Measurements from ENCODE around the gene RUNDC3A. TPM values are rescaled to one million over a fixed set of nuclear protein-coding genes. Genes with fewer than 3 reads are reported as not detected.

The RUNDC3A gene
- total RNA-seq, 1 donor from 2014 or later = 10.3 TPM

DNA sequence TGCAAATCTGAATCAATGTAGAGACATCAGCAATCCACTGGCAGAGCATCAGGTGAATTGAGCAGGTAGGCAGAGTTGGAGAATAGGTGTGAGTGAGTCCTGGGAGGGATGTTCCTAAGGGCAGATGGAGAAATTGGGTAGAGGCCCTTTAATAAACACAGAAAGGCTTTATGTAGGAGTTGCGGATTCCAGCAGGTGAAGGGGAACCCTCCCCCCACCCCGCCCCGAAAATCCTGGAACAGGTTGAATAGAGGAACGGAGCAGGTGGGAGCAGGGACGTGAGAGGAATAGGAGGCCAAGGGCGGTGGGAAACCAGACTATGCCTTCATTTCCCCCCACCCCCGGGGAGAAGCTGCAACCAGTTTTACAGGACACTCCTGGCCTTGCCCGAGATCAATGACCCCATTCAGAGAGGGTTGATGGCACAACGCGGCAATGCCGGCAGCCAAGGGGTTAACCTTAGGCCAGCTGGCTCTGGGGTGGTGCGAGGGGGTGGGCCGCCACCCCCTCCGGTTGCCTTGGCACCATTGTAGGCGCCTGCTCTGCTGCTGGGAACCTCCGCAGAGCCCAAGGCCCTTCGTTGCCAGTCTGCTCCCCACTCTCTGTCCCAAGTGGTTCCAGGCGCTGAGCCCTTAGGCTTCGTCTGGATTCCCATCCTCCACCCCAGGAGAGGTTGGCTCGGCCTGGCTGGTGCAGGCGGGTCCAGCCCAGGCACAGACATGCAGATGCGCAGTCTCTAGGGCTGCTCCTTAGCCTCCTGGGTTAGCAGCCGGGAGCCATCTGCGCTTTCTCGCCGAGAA, 814 bp upstream of the RUNDC3A start:
- no peaks in the 10 kb centered on the region for H3K36me3 Mint-ChIP-seq
- H3K4me3 Mint-ChIP-seq = peak overlapping the region; percentile 82
- peak overlapping the region; percentile 18 for H3K27ac Mint-ChIP-seq
- H3K9me3 Mint-ChIP-seq = no peaks in the 10 kb centered on the region
- H3K4me1 Mint-ChIP-seq (ENCODE audit: unreplicated experiment) = no peaks in the 10 kb centered on the region
- no peak for DNase-seq (ENCODE audit: extremely low spot score, unreplicated experiment)
- H3K27me3 Mint-ChIP-seq = peaks cover 51% of the 10 kb centered on the region
- TF ChIP-seq, protein P1, sequence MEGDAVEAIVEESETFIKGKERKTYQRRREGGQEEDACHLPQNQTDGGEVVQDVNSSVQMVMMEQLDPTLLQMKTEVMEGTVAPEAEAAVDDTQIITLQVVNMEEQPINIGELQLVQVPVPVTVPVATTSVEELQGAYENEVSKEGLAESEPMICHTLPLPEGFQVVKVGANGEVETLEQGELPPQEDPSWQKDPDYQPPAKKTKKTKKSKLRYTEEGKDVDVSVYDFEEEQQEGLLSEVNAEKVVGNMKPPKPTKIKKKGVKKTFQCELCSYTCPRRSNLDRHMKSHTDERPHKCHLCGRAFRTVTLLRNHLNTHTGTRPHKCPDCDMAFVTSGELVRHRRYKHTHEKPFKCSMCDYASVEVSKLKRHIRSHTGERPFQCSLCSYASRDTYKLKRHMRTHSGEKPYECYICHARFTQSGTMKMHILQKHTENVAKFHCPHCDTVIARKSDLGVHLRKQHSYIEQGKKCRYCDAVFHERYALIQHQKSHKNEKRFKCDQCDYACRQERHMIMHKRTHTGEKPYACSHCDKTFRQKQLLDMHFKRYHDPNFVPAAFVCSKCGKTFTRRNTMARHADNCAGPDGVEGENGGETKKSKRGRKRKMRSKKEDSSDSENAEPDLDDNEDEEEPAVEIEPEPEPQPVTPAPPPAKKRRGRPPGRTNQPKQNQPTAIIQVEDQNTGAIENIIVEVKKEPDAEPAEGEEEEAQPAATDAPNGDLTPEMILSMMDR (conservative IDR thresholded peaks at IDR 0.05) = no peak

DNA sequence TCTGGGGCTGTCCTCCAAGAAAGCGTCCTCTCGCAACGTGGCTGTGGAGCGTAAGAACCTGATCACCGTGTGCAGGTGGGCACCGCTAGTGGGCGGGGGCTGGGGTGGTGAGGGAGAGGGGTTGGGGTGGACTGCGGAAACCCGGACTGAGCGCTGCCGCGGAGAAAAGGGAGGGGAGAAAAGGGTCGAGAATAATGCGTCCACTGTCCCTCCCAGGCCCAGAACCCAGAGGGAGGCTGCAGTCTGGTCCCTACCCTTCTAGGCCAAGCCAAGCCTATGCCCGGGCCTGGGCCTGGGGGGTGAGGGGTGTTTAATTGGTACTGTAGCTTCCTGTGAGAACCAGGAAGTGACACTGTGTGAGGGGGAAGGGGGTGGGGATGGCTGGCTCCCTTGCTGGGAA, 464 bp downstream of the RUNDC3A start:
- TF ChIP-seq, protein P1 (conservative IDR thresholded peaks at IDR 0.05) = no peak
- H3K4me1 Mint-ChIP-seq (ENCODE audit: unreplicated experiment) = no peaks in the 10 kb centered on the region
- H3K4me3 Mint-ChIP-seq = peak overlapping the region; percentile 51
- H3K27ac Mint-ChIP-seq = no peak overlapping the region
- no peaks in the 10 kb centered on the region for H3K9me3 Mint-ChIP-seq
- H3K36me3 Mint-ChIP-seq = no peaks in the 10 kb centered on the region
- peaks cover 59% of the 10 kb centered on the region for H3K27me3 Mint-ChIP-seq
- no peak for DNase-seq (ENCODE audit: extremely low spot score, unreplicated experiment)

DNA sequence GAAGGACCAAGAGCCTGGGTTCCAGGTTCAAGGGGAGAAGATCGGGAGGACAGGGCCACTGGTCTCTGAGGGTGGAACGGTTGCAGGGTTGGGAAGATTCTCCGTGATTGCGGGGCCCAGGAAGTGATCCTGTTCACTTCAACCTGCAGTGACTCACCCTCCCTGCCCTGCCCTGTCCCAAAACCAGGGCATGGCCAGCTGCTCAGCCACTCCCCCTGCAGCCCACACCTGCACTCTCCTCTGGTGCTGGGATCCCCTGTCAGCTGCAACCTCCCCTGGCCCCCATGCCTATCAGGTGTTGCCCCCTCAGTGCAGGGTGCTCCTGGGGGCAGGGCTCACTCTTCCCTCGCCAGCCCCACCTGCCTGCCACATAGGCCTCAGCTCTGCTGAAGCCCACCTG, 1.1 kb downstream of the RUNDC3A start:
- H3K4me3 Mint-ChIP-seq = peak overlapping the region; percentile 68
- TF ChIP-seq, protein P1 (conservative IDR thresholded peaks at IDR 0.05) = no peak
- H3K27me3 Mint-ChIP-seq = peaks cover 62% of the 10 kb centered on the region
- no peak overlapping the region for H3K27ac Mint-ChIP-seq
- no peaks in the 10 kb centered on the region for H3K36me3 Mint-ChIP-seq
- H3K4me1 Mint-ChIP-seq (ENCODE audit: unreplicated experiment) = no peaks in the 10 kb centered on the region
- no peak for DNase-seq (ENCODE audit: extremely low spot score, unreplicated experiment)
- no peaks in the 10 kb centered on the region for H3K9me3 Mint-ChIP-seq

DNA sequence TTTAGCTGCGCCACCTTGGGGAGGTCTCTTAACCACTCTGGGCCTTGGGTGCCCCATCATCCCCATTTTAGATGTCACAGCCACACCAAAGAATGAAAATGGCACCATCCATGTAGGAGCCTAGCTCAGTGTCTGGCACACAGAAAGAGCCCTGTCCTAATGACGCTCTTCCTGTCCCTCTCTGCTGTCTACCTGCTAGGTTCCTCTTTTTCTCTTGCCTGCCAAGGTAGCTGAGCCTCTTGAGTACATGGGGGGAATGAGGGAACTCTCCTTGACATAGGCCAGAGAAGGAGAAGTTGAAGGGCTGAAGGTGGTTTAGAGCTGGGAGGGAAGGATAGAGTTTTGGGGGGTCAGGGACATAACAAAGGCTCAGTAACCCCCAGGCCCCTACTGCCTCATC, 1.8 kb downstream of the RUNDC3A start:
- Mint-ChIP-seq H3K4me3 (peak overlapping the region; percentile 68), H3K27me3 (peaks cover 60% of the 10 kb centered on the region), H3K4me1 (ENCODE audit: unreplicated experiment) (no peaks in the 10 kb centered on the region), H3K9me3 (no peaks in the 10 kb centered on the region), H3K27ac (no peak overlapping the region), H3K36me3 (no peaks in the 10 kb centered on the region)
- no peak for DNase-seq (ENCODE audit: extremely low spot score, unreplicated experiment)
- TF ChIP-seq, protein P1 (conservative IDR thresholded peaks at IDR 0.05) = no peak

DNA sequence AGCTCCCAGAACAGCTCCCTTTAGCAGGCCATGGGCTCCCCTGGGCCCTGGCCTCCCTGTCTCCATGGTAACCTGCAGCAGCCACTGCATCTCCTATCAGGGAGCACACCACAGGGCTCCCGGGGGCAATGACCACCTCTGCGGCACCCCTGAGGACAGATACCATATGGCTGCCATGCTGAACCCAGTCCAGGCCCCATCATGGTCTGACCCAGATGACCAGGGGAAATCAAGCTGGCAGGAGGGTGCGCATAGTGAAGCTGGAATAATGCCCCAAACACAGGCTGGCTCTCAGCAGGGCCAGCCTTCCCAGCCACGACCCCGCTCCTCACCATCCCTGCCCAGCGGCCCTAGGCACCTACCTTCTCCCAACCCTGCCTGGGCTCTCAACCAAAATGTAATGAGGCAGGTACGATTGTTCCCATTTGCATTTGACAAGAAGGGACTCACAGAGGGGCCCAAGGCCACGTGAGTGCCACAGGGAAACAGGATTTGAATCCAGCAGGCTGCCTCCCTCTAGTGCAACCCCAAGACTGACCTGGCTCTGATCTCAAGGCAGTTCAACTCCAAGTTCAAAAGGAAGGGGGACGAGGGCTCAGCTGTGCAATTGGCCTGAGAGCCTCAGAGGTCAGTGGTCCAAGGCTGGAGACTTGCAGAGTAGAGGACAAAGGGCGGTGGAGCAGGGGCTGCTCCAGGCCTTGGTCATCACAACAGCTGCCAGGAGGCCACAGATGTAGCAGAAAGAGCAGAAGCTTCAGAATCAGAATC, 2.4 kb downstream of the RUNDC3A start:
- no peak for DNase-seq (ENCODE audit: extremely low spot score, unreplicated experiment)
- no peak overlapping the region for H3K27ac Mint-ChIP-seq
- TF ChIP-seq, protein P1 (conservative IDR thresholded peaks at IDR 0.05) = no peak
- no peak overlapping the region for H3K4me3 Mint-ChIP-seq
- H3K4me1 Mint-ChIP-seq (ENCODE audit: unreplicated experiment) = peaks cover 4% of the 10 kb centered on the region
- H3K9me3 Mint-ChIP-seq = no peaks in the 10 kb centered on the region
- peaks cover 65% of the 10 kb centered on the region for H3K27me3 Mint-ChIP-seq
- no peaks in the 10 kb centered on the region for H3K36me3 Mint-ChIP-seq

Measured in type B pancreatic cell (in vitro differentiated cells).